ELR (cell line): Measurements from ENCODE around the gene MRPS14.
"Not testable (repeated sequence)": the region's sequence is repeated elsewhere in the genome, so short reads cannot be mapped to it uniquely, and the experiment has no call there.

Experiments
- DNase-seq: peaks from one replicate; pipeline ENCODE4 v3.0.0-alpha.2; 2015; ENCODE audit warnings: low read depth

MRPS14 gene

DNA sequence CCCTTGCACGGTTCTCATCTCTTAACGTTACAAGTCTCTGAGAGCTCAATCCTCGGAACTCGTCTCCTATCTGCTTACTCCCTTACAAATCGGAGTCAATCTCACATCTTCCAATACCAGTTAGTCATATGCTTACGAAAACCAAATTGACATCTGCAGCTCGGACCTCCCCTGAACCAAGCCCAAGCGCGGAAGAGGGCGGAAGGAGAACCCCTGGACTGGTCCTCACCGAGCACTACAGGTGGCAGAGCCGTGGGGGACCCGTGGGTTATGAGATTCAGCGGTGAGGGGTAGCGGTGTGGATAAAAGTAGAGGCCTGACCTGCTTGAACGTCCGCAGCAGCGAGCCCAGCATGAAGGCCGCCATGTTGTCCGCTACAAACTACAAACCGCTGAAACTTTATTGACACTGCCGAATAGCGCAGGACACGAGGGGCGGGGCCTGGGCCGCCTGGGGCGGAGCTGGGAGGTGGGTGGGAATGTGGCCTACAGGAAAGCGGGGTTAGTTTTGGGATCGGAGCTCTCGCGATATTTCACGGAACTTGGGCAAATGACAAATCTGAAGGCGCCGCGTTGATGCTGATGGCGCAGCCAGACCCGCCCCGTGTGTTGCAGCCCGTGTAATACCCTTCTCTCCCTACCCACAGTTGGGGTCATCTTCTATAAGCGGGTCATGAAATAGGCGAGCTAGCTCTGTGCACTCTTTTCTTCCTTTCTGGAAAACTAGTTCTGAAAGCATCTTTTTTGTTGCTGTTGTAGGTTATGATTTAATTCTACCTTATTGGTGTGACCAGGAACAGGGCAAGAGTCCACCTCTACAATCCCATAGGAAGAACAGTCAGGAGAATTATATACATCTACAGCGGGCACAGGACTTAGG, at the start of gene MRPS14:
MRPS14 (minus strand) TSS at position 383 of the 879 bp plus-strand sequence; CDS start at position 366, 17 bp downstream.
- DNase-seq = peak; percentile 98

DNA sequence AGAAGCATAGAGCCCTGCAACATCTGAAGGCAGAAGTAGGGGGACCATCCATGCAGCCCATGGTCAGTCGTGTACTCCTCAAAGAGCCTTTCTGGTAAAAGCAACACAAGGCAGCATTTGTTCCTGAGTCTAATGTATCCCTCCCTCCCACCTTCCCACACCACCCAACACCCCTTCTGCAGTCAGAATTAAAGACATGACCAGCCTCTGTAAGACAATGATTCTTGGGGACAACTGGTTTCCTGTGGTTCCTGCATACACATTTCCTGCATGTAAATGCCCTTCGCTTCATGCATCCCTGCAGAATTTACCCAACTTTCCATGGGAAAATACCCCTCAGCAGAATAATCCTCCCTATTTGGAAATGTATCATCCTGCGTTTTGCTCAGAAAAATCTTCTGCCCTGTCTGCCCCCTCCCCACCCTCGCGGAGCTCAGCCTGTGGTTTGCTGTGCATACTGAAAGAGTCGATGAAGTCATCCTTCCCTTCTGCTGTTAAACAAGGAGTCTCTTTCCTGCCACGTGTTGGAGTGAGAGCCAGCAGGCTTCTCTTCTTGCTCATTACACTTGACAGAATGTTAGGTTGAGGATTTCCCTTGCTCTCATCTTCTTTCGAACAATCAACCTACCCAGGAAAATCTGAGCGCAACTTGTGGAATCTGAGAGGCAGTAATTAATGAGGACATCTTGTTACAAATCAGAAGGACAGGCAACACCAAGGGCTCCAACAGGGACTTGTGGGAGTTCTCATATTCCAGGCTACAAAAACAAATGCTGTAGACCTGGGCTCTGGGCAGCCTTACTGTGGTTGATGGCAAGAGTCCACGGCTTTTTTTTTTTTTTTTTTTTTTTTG, 49.1 kb upstream of the MRPS14 start:
- peak; percentile 31 for DNase-seq

DNA sequence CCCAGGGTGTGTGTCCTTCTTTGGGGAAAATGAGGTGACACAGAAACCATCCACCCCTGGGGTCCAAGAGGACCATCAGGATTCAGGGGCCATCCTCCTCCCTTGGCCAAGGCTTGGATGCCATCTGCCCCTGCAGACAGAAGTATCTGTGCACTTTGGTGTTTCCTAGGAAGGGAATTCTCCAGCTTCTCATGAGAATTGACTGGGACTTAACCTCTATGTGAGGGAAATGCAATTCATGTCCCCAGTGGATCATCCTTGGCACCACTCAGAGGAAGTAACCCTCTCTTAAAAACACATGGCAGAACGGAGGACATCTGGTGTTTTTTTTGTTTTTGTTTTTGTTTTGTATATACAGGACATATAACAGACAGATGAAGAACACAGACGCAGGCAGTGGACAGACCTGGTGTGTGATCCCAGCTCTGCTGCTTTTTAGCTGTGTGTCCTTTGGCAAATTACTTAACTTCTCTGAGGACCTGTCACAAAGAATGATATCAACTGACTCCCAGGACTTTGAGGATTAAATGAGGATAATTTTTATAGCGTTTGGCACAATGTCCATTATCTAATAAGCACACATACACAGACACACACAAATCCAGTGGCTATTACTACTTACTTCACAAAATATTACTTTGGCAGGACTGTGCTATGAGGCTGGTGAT, 48.2 kb upstream of the MRPS14 start:
- DNase-seq = no peak

DNA sequence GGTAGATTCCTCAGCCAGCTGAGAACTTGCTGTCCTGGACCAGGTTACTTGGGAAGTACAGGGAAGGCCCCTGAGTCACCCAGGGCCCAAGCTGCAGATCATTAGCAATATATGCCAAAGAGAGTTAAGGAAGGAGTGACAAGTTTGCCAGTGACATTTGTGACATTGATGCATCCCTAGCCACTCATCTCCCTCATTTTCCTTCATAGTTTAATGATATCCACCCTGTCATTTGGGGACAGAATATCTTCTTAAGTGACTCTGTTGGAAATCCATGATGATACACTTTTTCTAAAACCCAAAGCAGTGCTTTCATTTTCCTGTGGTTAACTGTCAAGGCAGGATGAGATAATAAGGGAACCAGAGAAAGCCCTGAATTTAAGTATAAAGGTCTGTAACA, 47.6 kb upstream of the MRPS14 start:
- DNase-seq = no peak

DNA sequence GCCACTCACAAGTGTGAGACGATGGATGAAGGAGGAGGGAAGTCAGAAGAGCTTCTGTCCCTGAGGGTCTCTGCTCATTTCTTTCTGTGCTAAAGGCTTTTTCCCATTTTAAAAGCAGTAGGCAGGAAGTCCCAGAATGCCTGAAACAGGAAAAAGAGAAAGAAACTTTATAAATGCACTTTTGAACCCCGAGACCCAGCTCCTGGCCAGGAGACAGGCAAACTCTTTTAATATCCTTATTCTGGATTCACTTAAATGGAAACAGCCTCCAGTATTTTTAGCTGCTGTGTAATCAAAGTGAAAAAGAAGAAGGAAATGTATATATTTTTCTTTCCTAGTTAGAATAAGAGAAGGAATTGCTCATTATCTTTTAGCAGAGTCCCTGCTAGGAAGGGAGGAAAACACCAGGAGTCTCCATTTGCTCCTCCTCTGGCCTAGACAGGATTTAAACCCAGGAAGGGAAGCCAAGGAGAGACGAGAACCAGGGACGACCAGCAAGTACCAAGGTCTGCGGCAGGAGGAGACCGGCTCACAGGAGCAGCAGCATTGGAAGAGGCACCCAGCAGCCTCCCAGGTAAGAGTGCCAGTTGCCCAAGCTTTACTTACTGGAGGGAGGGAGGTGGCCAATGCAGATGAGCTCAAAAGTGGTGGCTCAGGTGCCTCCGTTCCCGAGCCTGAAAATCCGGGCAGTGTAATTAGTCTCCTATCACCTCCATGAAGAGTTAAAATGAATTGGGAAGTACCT, 44.3 kb upstream of the MRPS14 start, which contains the start of gene TNN:
TNN (plus strand) TSS at position 472 of the 745 bp plus-strand sequence. CDS start 9,586 bp downstream, outside the sequence.
- DNase-seq = no peak

DNA sequence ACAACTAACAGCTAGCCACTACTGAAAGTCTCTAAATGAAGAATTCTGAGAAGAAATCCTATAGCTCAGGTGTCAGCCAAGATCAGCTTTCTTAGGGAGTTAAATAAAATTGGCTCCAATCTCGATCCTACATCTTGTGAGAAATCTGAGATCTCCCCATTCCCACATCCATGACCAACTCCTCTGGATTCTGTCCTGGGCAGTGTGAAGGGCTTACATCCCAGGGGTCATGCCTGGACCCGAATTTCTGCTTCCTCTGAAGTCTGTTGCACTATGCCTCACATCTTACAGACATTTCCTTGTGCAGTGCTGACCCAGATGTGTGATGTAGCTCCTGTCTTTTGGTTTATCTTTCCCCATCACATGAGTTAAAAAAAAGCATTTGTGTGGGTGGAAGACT, 39.6 kb upstream of the MRPS14 start:
- no peak for DNase-seq

DNA sequence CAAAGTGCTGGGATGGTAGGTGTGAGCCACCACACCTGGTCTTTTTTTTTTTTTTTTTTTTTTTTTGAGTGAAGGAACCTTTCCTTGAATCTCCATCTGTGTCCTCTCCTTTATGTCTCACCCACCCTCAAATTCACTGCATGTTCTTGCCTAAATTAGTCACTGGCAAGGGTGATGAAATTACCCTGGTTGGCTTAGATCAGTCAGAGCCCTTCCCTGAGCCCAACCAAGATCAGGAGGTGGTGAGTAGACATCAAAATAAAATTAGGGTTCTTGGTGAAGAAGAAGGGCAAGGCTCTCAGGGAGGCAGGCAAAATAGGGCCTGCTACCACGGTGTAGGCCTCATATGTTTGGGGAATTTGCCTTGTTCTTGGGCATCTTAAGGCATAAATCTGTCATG, 39.1 kb upstream of the MRPS14 start:
- no peak for DNase-seq

DNA sequence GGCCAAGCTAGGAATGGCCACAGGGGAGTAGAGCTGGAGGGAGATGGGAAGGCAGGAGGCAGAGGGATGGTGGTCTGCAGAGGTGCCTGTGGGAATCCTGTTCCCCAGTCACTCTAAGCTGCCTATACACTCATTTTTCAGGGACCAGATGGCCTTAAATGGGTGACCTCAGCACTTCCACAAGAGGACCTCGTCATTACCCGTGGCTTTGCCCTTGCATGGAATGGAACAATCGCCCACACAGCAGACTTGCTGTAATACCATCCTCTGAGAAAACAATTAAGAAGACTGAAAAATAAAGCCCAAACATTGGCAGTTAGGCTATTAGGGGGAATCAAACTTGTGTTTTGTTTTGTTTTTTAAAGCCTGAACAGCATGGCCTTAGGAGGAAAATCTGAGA, 31.5 kb upstream of the MRPS14 start:
- no peak for DNase-seq

DNA sequence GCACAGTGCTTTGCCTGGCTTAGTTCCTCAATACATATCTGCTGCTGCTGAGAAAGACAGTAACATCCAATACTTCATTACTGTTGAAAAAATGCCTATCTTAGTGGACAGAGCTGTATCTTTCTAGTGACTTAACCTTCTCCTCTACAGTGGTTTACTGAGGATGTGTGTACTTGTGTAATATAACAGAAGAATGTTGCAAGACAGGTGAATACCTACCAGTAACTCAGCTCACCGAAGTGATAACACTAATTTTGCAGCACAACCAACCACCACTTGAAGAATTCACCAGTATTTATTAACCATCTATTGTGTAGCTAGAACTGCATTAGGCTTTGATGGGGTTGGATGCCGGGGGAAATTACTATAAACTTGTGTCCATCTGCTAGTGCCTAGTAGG, 27.8 kb upstream of the MRPS14 start:
- DNase-seq = no peak

DNA sequence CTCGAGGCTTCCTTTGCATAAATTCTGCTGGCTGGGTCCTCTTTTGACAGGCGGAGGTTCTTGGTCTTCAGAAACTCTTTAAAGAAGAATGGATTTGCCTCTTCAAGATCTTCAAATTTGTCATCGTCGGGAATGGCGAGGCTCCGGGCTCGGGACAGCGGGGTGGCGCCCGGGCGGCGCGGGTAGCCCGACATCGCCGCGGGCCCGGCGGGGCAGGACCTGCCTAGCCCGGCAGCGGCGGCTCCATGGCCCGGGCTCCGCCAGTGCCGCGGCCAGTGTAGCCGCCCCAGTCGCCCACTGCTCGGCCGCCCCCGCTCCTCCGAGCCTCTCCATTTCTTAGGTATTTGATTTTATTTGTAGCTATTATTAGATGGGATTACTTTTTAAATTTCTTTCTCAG, 22.3 kb upstream of the MRPS14 start:
- DNase-seq = no peak

DNA sequence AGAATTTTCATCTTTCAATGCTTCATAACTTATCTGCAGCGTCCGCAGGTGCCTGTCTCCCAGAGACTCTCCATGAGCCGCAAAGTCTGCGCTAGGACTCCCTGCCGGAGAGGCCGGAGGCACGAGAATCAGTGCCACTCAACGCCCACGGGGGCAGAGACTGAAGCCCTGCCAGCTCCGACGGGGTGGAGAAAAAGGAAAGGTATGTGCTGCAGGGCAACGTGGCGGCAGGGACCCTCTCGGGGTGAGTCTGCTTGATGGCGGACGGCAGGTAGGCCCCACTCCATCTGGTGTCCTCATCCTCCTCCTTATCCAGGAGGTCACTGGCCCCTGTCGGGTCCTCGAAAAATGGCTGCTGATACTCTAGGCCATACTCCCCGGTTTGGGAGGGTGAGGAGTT, 21.9 kb upstream of the MRPS14 start:
- DNase-seq = no peak

DNA sequence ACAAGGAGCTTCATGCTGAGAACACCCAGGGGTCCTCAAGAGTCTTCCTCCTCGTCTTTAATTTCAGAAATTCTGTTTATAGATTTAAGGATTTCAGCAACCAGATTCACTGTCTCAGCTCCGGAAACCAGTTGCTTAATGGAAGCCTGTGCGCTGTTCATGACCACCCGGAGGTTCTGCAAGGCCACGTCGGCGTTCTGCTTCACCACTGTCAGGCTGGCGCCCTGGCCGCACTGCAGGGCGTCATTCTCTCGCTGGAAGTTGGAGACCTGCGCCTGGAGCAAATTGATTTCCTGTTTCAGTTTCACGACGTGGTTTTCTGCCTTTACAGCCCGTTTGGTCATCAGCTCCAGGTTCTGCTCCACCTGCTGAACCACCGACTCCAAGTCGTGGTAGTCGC, 21.4 kb upstream of the MRPS14 start:
- DNase-seq = not testable (repeated sequence)

DNA sequence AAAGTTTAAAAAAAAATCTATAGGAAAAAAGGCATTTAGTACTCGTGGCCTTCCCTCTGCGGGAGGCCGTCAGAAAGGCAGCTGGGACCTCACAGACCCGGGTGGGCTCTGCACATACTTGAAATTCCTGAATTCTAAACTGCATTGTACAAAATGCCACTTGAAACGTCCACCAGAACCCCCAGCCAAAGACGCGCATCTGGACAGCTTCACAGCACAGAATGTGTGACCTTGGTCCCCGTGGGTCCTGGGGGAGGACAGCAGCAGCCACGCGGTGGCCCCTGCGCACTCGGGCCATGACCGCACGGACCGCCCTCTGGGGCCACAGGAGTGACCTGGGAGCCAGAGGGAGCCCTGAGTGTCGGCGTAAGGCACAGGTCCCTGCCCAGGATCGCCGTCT, 20.6 kb upstream of the MRPS14 start:
- no peak for DNase-seq

DNA sequence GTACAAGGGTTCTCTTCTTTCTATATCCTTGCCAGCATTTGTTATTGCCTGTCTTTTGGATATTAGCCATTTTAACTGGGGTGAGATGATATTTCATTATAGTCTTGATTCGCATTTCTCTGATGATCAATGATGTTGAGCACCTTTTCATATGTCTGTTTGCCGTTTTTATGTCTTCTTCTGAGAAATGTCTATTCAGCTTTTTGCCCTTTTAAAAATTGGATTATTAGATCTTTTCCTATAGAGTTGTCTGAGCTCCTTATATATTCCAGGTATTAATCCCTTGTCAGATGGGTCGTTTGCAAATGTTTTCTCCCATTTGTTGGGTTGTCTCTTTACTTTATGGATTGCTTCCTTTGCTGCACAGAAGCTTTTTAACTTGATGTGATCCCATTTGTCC, 19.4 kb upstream of the MRPS14 start:
- DNase-seq = no peak

DNA sequence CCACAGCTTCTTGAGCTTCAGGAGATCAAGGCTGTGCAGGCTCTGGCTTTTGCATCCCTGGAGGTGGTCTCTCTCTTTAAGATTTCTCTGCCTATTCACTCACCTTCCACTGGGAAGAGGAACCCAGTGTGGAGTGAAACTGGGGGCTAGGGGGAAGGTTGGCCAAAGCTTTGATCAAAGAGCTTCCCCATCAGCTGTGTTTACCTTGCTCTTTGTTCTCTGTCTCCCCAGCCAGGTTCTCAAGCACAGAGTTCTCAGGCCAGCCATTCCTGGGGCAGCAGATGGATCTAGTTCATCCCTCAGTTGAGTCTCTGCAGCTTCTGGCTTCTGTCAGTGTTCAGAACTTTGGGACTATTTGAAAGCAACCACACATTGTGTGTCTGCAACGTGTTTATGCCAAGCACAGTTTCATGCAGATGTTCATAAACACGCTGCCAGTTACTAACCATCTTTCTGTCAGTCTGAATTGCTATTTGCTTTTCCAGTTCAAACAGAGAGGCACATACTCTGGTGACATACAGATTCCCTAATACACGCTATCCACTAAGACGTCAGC, 17.2 kb upstream of the MRPS14 start:
- no peak for DNase-seq

DNA sequence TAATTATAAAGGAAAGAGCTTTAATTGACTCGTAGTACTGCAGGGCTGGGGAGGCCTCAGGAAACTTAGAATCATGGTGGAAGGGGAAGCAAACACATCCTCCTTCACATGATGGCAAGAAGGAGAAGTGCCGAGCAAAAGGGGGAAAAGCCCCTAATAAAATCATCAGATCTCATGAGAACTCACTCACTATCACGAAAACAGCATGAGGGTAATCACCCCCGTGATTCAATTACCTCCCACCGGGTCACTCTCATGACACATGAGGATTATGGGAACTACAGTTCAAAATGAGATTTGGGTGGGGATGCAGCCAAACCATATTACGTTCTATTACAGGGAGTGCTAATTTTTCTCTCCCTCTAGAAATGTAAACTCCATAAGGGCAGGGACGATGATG, 14.2 kb upstream of the MRPS14 start:
- no peak for DNase-seq

DNA sequence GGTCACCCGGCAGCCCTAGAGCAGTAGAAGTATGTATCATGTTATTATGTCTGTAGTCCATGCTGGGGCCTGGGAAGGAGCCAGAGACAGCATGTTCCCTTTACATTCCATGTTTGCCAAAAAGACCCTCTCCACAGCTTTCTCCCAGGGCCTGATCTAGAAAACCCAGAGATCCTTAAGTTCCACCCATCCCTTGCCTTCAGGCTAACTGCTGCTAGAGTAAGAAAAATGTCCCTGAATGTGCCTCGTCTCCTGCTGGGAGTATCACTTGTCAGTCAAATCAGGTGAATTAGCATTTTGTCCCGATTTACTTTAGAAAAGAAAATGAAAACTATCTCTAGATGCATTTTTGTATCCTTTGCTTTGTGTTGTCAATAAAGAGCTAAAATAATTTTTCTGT, 13.3 kb upstream of the MRPS14 start:
- DNase-seq = no peak

DNA sequence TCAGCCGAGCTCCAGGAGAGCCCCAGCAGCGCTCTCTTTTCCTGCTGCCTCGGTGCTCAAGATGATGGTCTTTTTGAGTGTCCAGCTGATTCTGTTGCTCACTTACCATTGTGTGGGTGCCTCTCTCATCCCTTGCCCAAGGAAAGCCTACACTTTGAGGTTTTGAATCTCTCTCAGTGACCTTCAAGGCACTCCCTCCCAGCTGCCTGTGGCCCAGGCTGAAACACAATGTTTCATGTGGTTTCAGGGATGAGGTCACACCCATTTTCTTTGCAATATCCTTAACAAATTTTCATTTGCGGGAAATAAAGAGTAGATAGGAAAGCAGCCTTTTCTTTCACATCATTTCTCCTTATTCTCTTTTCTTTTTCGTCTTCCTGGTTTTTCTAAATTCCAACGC, 12.6 kb upstream of the MRPS14 start:
- DNase-seq = no peak

DNA sequence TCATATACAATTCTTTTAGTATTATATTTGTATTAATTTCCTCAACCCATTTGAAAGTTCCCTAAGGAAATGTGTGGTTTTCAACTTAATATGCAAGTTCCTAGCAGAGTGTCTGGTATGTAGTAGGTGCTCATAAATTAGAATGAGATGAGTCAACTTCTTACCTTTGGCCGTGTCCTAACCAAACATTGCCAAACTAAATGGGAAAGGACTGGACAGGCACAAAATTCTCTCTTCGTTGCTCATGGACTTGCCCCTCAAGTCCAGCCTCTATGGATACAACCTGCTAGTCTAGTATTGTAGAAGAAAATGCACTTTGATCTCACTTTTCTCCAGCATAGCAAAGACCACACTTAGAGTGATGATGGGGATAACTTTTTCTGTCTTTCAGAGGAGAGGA, 11.6 kb upstream of the MRPS14 start:
- DNase-seq = no peak

DNA sequence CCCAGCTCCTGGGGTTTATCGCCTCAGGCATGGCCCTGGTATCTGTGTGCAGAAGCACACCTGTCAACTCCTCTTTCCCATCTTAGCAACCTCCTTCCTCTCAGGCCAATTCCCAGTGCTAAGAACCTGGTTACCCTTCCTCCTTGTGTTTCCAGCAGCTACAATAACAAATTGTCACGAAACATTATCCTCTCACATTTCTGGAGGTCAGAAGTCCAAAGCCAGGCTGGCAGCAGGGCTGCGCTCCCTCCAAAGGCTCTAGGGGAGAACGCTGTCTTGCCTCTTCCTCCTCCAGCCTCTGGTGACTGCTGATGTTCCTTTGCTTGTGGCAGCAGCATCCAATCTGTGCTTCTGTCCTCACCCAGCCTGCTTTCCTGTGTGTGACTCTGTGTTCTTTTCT, 10.7 kb upstream of the MRPS14 start:
- DNase-seq = no peak

DNA sequence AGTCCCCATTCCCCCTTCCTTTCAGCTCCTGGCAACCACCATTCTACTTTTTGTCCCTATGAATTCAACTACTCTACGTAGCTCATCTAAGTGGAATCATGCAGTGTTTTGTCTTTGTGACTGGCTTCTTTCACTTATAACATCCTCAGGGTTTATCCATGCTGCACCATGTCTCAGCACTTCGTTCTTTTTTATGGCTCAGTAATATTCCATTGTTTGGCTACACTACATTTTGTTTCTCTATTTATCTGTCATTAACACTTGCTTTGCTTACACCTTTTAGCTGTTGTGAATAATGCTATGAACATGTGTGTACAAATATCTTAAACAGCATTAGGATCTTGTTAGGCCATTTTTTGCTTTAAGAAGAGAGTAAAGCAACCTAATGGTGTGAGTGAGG, 1.5 kb upstream of the MRPS14 start:
- DNase-seq = no peak

DNA sequence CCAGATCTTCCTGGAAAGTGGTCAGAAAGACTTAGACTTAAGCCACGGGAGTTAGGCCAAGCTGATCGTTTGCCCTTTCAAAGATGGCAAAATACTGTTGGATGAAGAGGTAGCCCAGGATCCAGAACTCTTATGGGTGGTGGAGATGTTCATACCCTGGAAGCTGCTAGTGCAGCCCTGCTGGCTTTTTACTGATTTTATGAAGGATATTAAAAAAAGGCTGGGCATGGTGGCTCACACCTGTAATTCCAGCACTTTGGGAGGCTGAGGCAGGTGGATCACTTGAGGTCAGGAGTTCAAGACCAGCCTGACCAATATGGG, 657 bp upstream of the MRPS14 start:
- not testable (repeated sequence) for DNase-seq
